SK-N-SH (cell line): Measurements from ENCODE around the gene RPS10. TPM values are rescaled to one million over a fixed set of nuclear protein-coding genes. Genes with fewer than 3 reads are reported as not detected.

Experiments
- CTCF ChIA-PET: fragments of 300-600, 350-600 bp; formaldehyde crosslinking; extraction: SDS; loops from one replicate; lab custom pipeline; 2021; lab: Yijun Ruan, JAX
- POLR2A ChIA-PET: fragments of 350-600 bp; sonication (Branson Sonifier 250); formaldehyde crosslinking; extraction: SDS; loops from one replicate; lab custom pipeline; 2020; ENCODE audit warnings: antibody characterized with exemption, inconsistent platforms; lab: Yijun Ruan, JAX
- DNase-seq: peaks from one replicate; pipeline ENCODE4 v3.0.0; 2012
- H2AFZ ChIP-seq: fragments of 200-600 bp; sonication (generic); 2 replicates; pipeline ENCODE4 v1.8.1; 2016; ENCODE audit warnings: antibody characterized with exemption, mild to moderate bottlenecking, low read depth
- H3F3A ChIP-seq: fragments of 200-600 bp; sonication (generic); replicated peaks from 2 replicates; pipeline ENCODE3; 2016; ENCODE audit warnings: antibody characterized with exemption, mild to moderate bottlenecking; ENCODE audit not compliant: insufficient read depth
- H3K27ac ChIP-seq, 2 experiments: fragments of 200-500 bp in 1 of 2; fragments of 200-600 bp in 1 of 2; sonication (Bioruptor generic) in 1 of 2; sonication (generic), shearing (Covaris generic) in 1 of 2; 2 replicates each; pipeline versions ENCODE4 v1.5.1 to v1.6.1; 2014 to 2016; ENCODE audit warnings: low read depth in 2 of 2, inconsistent platforms in 1 of 2, low read length in 1 of 2, mild to moderate bottlenecking in 1 of 2, mixed read lengths in 1 of 2
- H3K27me3 ChIP-seq: fragments of 200-600 bp; sonication (generic), shearing (Covaris generic); 2 replicates; pipeline ENCODE4 v1.6.1; 2016; ENCODE audit warnings: mixed run types; ENCODE audit not compliant: insufficient read depth
- H3K36me3 ChIP-seq, 2 experiments: fragments of 200-500 bp in 1 of 2; fragments of 200-600 bp in 1 of 2; sonication (Bioruptor generic) in 1 of 2; sonication (generic) in 1 of 2; replicated peaks in 1 of 2; 2 replicates each; pipeline versions ENCODE3 to v1.5.1; 2014 to 2016; ENCODE audit warnings: low read length in 1 of 2, mild to moderate bottlenecking in 1 of 2; ENCODE audit not compliant: insufficient read depth in 2 of 2, control insufficient read depth in 1 of 2
- H3K4me1 ChIP-seq, 2 experiments: fragments of 200-500 bp in 1 of 2; fragments of 200-600 bp in 1 of 2; sonication (Bioruptor generic) in 1 of 2; sonication (generic), shearing (Covaris generic) in 1 of 2; 2 replicates each; pipeline versions ENCODE4 v1.5.1 to v1.6.1; 2014 to 2016; ENCODE audit warnings: low read depth in 1 of 2, low read length in 1 of 2, mixed run types in 1 of 2; ENCODE audit not compliant: insufficient read depth in 2 of 2, control insufficient read depth in 1 of 2
- H3K4me2 ChIP-seq: fragments of 200-600 bp; sonication (generic), shearing (Covaris generic); 2 replicates; pipeline ENCODE4 v1.6.1; 2017; ENCODE audit warnings: mixed run types
- H3K4me3 ChIP-seq, 2 experiments: fragments of 200-500 bp in 1 of 2; fragments of 200-600 bp in 1 of 2; sonication (Bioruptor generic) in 1 of 2; sonication (generic), shearing (Covaris generic) in 1 of 2; 2 replicates each; pipeline versions ENCODE4 v1.5.1 to v1.8.1; 2014 to 2016; ENCODE audit warnings: low read depth in 2 of 2, inconsistent platforms in 1 of 2, low read length in 1 of 2, mild to moderate bottlenecking in 1 of 2, mixed read lengths in 1 of 2, moderate library complexity in 1 of 2
- H3K79me2 ChIP-seq: fragments of 200-600 bp; sonication (generic); 2 replicates; pipeline ENCODE4 v1.8.1; 2017; ENCODE audit warnings: mild to moderate bottlenecking; ENCODE audit not compliant: insufficient read depth
- H3K9ac ChIP-seq: fragments of 200-600 bp; sonication (generic); 2 replicates; pipeline ENCODE4 v1.6.1; 2017; ENCODE audit warnings: mixed run types
- H3K9me2 ChIP-seq: fragments of 200-600 bp; sonication (generic); 2 replicates; pipeline ENCODE4 v1.6.1; 2017; ENCODE audit warnings: mixed run types
- H3K9me3 ChIP-seq: fragments of 200-600 bp; sonication (generic); 2 replicates; pipeline ENCODE4 v1.6.1; 2017; ENCODE audit warnings: mixed run types, mild to moderate bottlenecking, moderate library complexity
- H4K20me1 ChIP-seq: fragments of 200-600 bp; sonication (generic); 2 replicates; pipeline ENCODE4 v1.6.1; 2017; ENCODE audit warnings: mild to moderate bottlenecking, mixed run types; ENCODE audit not compliant: insufficient read depth
- FOSL2 ChIP-seq: IDR thresholded peaks from 2 replicates; pipeline ENCODE4 v1.4.0; 2012; ENCODE audit warnings: low read depth, mild to moderate bottlenecking, moderate library complexity, borderline replicate concordance
- FOXM1 ChIP-seq: IDR thresholded peaks from 2 replicates; pipeline ENCODE4 v1.4.0; 2012; ENCODE audit warnings: low read depth, mild to moderate bottlenecking
- GABPA ChIP-seq: IDR thresholded peaks from 2 replicates; pipeline ENCODE4 v1.4.0; 2012; ENCODE audit warnings: low read depth, mild to moderate bottlenecking
- MEF2A ChIP-seq: IDR thresholded peaks from 2 replicates; pipeline ENCODE4 v1.4.0; 2012; ENCODE audit warnings: low read depth, borderline replicate concordance
- MXI1 ChIP-seq: IDR thresholded peaks from 2 replicates; pipeline ENCODE4 v1.6.1; 2012; ENCODE audit warnings: mild to moderate bottlenecking, low read depth, low read length, improper control_type of control experiment
- NFIC ChIP-seq: IDR thresholded peaks from 2 replicates; pipeline ENCODE4 v1.4.0; 2012; ENCODE audit warnings: borderline replicate concordance
- POLR2AphosphoS5 ChIP-seq: IDR thresholded peaks from 2 replicates; pipeline ENCODE4 v1.6.1; 2012; ENCODE audit warnings: low read depth, low read length
- RCOR1 ChIP-seq: fragments of 150-350 bp; IDR thresholded peaks from 2 replicates; pipeline ENCODE4 v1.6.1; 2017; ENCODE audit warnings: antibody characterized with exemption, low read length
- RXRA ChIP-seq: IDR thresholded peaks from 2 replicates; pipeline ENCODE4 v1.4.0; 2012; ENCODE audit warnings: low read depth, mild to moderate bottlenecking, borderline replicate concordance
- SIN3A ChIP-seq: IDR thresholded peaks from 2 replicates; pipeline ENCODE4 v1.6.1; 2012; ENCODE audit warnings: low read depth, mild to moderate bottlenecking, low read length, moderate library complexity, borderline replicate concordance
- TCF12 ChIP-seq: IDR thresholded peaks from 2 replicates; pipeline ENCODE4 v1.4.0; 2012
- YY1 ChIP-seq: IDR thresholded peaks from 2 replicates; pipeline ENCODE4 v1.4.0; 2012; ENCODE audit warnings: low read depth, mild to moderate bottlenecking
- whole genome bisulfite sequencing: methylation state at CpG from one replicate; pipeline ENCODE4 v1.1.6; 2017; ENCODE audit warnings: low lambda C conversion rate; 5-methylcytosine and 5-hydroxymethylcytosine counted together
- polyA plus RNA-seq, 3 experiments: library from polyadenylated mRNA; depleted of rRNA; stranded (reverse); fragments of >200 nt; gene quantifications; 2 replicates each; pipeline ENCODE4 v1.2.3, GENCODE V29; 2012
- TF ChIP-seq, protein P1 (sequence below): IDR thresholded peaks from 2 replicates; pipeline ENCODE4; 2012
- TF ChIP-seq, protein P2 (sequence below): IDR thresholded peaks from 2 replicates; pipeline ENCODE4 v1.6.1; 2012; ENCODE audit warnings: mild to moderate bottlenecking, low read depth, low read length, moderate library complexity
- TF ChIP-seq, protein P3 (sequence below): fragments of 150-350 bp; IDR thresholded peaks from 2 replicates; pipeline ENCODE4 v1.6.1; 2017; ENCODE audit warnings: antibody characterized with exemption, low read length, low read depth, borderline replicate concordance
- TF ChIP-seq, protein P4 (sequence below): IDR thresholded peaks from 2 replicates; pipeline ENCODE4 v1.4.0; 2012; ENCODE audit warnings: low read depth
- TF ChIP-seq, protein P5 (sequence below): fragments of 200-600 bp; sonication (generic); IDR thresholded peaks from 2 replicates; pipeline ENCODE4 v1.6.1; 2017; ENCODE audit warnings: antibody characterized with exemption, mild to moderate bottlenecking, moderate library complexity

The RPS10 gene
- polyA plus RNA-seq, 1 of the 3 experiments (the other 2 are of a cell fraction) = 4,475 TPM

DNA sequence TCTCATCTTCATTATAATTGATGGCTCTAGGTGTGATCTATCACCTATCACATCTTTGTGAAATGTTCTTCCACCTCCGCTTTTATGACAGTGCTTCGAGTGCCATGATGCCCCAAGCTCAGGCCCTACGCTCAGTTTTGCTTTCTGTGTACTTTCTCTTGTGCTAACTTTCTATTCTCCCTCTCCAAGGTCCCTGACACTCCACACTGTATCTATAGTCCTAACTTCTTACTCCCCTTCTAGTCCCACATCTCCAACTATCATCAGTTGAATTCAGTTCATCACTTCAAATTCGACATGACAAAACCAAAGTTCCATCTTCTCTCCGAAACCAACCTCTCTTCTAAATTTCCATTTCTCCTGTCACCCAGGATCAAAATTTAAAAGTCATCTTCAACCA, 50.0 kb downstream of the RPS10 start:
- no peak overlapping the region for H3K4me3 ChIP-seq
- H3K4me1 ChIP-seq = no peaks in the 10 kb centered on the region; a peak in 1 of 4 replicates
- 91% methylated on average over 5 of the region's 5 CpGs for WGBS
- H3K27ac ChIP-seq = no peak overlapping the region
- H3K79me2 ChIP-seq = peaks cover 89% of the 10 kb centered on the region
- no peaks in the 10 kb centered on the region for H3K27me3 ChIP-seq
- CTCF ChIA-PET = interaction anchor here (0.8 kb wide), 1 partner anchor 13 kb away, joined by 3 read pairs; no protein-coding TSS in a partner anchor
- no peaks in the 10 kb centered on the region for H3K9me2 ChIP-seq
- no peak overlapping the region for H3K9ac ChIP-seq
- POLR2A ChIA-PET = interaction anchor here (0.5 kb wide), 1 partner anchor 12 kb away, joined by 3 read pairs; no protein-coding TSS in a partner anchor
- no peaks in the 10 kb centered on the region for H3K9me3 ChIP-seq
- no peak for DNase-seq
- no peak overlapping the region for H2AFZ ChIP-seq
- no peak for TF ChIP-seq POLR2AphosphoS5
- TF ChIP-seq, protein P1, sequence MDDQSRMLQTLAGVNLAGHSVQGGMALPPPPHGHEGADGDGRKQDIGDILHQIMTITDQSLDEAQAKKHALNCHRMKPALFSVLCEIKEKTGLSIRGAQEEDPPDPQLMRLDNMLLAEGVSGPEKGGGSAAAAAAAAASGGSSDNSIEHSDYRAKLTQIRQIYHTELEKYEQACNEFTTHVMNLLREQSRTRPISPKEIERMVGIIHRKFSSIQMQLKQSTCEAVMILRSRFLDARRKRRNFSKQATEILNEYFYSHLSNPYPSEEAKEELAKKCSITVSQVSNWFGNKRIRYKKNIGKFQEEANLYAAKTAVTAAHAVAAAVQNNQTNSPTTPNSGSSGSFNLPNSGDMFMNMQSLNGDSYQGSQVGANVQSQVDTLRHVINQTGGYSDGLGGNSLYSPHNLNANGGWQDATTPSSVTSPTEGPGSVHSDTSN = no peak
- TF ChIP-seq RXRA = no peak
- TF ChIP-seq NFIC = no peak
- TF ChIP-seq GABPA = no peak
- TF ChIP-seq YY1 = no peak
- TF ChIP-seq MEF2A = no peak
- TF ChIP-seq FOXM1 = no peak
- TF ChIP-seq FOSL2 = no peak
- TF ChIP-seq, protein P2, sequence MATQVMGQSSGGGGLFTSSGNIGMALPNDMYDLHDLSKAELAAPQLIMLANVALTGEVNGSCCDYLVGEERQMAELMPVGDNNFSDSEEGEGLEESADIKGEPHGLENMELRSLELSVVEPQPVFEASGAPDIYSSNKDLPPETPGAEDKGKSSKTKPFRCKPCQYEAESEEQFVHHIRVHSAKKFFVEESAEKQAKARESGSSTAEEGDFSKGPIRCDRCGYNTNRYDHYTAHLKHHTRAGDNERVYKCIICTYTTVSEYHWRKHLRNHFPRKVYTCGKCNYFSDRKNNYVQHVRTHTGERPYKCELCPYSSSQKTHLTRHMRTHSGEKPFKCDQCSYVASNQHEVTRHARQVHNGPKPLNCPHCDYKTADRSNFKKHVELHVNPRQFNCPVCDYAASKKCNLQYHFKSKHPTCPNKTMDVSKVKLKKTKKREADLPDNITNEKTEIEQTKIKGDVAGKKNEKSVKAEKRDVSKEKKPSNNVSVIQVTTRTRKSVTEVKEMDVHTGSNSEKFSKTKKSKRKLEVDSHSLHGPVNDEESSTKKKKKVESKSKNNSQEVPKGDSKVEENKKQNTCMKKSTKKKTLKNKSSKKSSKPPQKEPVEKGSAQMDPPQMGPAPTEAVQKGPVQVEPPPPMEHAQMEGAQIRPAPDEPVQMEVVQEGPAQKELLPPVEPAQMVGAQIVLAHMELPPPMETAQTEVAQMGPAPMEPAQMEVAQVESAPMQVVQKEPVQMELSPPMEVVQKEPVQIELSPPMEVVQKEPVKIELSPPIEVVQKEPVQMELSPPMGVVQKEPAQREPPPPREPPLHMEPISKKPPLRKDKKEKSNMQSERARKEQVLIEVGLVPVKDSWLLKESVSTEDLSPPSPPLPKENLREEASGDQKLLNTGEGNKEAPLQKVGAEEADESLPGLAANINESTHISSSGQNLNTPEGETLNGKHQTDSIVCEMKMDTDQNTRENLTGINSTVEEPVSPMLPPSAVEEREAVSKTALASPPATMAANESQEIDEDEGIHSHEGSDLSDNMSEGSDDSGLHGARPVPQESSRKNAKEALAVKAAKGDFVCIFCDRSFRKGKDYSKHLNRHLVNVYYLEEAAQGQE = no peak
- TF ChIP-seq, protein P3, sequence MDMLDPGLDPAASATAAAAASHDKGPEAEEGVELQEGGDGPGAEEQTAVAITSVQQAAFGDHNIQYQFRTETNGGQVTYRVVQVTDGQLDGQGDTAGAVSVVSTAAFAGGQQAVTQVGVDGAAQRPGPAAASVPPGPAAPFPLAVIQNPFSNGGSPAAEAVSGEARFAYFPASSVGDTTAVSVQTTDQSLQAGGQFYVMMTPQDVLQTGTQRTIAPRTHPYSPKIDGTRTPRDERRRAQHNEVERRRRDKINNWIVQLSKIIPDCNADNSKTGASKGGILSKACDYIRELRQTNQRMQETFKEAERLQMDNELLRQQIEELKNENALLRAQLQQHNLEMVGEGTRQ = no peak
- H4K20me1 ChIP-seq = peaks cover 71% of the 10 kb centered on the region
- H3F3A ChIP-seq = peaks cover 3% of the 10 kb centered on the region
- H3K36me3 ChIP-seq = no peaks in the 10 kb centered on the region
- no peak overlapping the region for H3K4me2 ChIP-seq

DNA sequence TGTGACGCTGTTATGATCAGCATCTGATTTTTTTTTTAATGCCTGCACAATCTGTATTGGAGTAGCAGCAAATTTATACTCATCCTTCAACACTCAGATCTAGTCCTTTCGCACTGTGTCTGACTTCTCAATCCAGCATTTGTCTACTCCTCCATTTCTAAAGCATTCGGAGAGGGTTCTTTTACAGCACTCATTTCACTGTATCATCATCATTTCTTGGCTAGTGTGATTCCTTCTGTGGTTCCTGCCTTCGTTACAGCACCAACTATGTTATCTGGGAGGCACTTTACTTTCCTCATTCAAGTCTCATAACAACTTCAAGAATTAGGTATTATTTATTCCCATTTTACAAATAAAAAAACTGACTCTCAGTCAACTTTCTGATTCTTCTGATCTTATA, 51.4 kb downstream of the RPS10 start:
- ChIA-PET POLR2A (no interaction called here), CTCF (no interaction called here)
- no peak overlapping the region for H3K4me3 ChIP-seq
- TF ChIP-seq, protein P2 = no peak
- no peak for TF ChIP-seq POLR2AphosphoS5
- no peak for TF ChIP-seq SIN3A
- no peak for TF ChIP-seq MXI1
- no peak for TF ChIP-seq RCOR1
- TF ChIP-seq, protein P4, sequence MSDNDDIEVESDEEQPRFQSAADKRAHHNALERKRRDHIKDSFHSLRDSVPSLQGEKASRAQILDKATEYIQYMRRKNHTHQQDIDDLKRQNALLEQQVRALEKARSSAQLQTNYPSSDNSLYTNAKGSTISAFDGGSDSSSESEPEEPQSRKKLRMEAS = no peak
- TF ChIP-seq TCF12 = no peak
- TF ChIP-seq, protein P5, sequence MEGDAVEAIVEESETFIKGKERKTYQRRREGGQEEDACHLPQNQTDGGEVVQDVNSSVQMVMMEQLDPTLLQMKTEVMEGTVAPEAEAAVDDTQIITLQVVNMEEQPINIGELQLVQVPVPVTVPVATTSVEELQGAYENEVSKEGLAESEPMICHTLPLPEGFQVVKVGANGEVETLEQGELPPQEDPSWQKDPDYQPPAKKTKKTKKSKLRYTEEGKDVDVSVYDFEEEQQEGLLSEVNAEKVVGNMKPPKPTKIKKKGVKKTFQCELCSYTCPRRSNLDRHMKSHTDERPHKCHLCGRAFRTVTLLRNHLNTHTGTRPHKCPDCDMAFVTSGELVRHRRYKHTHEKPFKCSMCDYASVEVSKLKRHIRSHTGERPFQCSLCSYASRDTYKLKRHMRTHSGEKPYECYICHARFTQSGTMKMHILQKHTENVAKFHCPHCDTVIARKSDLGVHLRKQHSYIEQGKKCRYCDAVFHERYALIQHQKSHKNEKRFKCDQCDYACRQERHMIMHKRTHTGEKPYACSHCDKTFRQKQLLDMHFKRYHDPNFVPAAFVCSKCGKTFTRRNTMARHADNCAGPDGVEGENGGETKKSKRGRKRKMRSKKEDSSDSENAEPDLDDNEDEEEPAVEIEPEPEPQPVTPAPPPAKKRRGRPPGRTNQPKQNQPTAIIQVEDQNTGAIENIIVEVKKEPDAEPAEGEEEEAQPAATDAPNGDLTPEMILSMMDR = no peak
- TF ChIP-seq YY1 = no peak

More for the DNA sequence above, 51.4 kb downstream of the RPS10 start:
- no peak overlapping the region for H2AFZ ChIP-seq
- peaks cover 3% of the 10 kb centered on the region for H3F3A ChIP-seq
- no peak overlapping the region for H3K9ac ChIP-seq
- 94% methylated on average over 4 of the region's 4 CpGs for WGBS
- H3K4me2 ChIP-seq = no peak overlapping the region
- no peaks in the 10 kb centered on the region for H3K36me3 ChIP-seq
- DNase-seq = no peak
- H3K4me1 ChIP-seq = no peaks in the 10 kb centered on the region; a peak in 1 of 4 replicates
- H3K27ac ChIP-seq = no peak overlapping the region
- H3K79me2 ChIP-seq = peaks cover 90% of the 10 kb centered on the region
- H3K9me3 ChIP-seq = no peaks in the 10 kb centered on the region
- no peaks in the 10 kb centered on the region for H3K9me2 ChIP-seq
- peaks cover 71% of the 10 kb centered on the region for H4K20me1 ChIP-seq
- H3K27me3 ChIP-seq = no peaks in the 10 kb centered on the region
